Anterior cingulate cortex (tissue), 58 donors: Measurements from ENCODE around the gene ARHGEF10L.
"Not testable (repeated sequence)": the region's sequence is repeated elsewhere in the genome, so short reads cannot be mapped to it uniquely, and the experiment has no call there.

Source experiments
- DNase-seq, 58 donors: peaks; one replicate each; lab custom pipeline; 2025; lab: John Stamatoyannopoulos, UW

The ARHGEF10L gene

GRCh38 chr1:17629046-17629445 is 89.5 kb downstream of the ARHGEF10L start:
- not testable (repeated sequence) for DNase-seq

- no peak for DNase-seq
Measured at GRCh38 chr1:17629460-17629859, 90.0 kb downstream of the ARHGEF10L start.

GRCh38 chr1:17630048-17630830 is 90.7 kb downstream of the ARHGEF10L start:
- DNase-seq = peak in 18 of 58 donors; percentile 5 to 60 (median 19)

GRCh38 chr1:17630986-17631385 is 91.5 kb downstream of the ARHGEF10L start:
- DNase-seq = no peak

- DNase-seq = no peak
Measured at GRCh38 chr1:17631410-17631809, 91.9 kb downstream of the ARHGEF10L start.

GRCh38 chr1:17632106-17632505 is 92.6 kb downstream of the ARHGEF10L start:
- no peak for DNase-seq

- DNase-seq = no peak
Measured at GRCh38 chr1:17632541-17633184, 93.2 kb downstream of the ARHGEF10L start.

- DNase-seq = peak in 1 of 58 donors; percentile 37
Measured at GRCh38 chr1:17633654-17634053, 94.2 kb downstream of the ARHGEF10L start.

- no peak for DNase-seq
Measured at GRCh38 chr1:17635276-17635675, 95.8 kb downstream of the ARHGEF10L start.

- peak in 43 of 58 donors; percentile 8 to 75 (median 34) for DNase-seq
Measured at GRCh38 chr1:17635811-17636210, 96.3 kb downstream of the ARHGEF10L start.

- no peak for DNase-seq
Measured at GRCh38 chr1:17636612-17637011, 97.1 kb downstream of the ARHGEF10L start.

GRCh38 chr1:17637055-17637454 is 97.6 kb downstream of the ARHGEF10L start:
- no peak for DNase-seq

GRCh38 chr1:17639703-17640340 is 100.3 kb downstream of the ARHGEF10L start:
- DNase-seq = no peak

- DNase-seq = no peak
Measured at GRCh38 chr1:17640393-17640792, 100.9 kb downstream of the ARHGEF10L start.

- DNase-seq = no peak
Measured at GRCh38 chr1:17640975-17641374, 101.5 kb downstream of the ARHGEF10L start.

GRCh38 chr1:17642169-17642568 is 102.7 kb downstream of the ARHGEF10L start:
- DNase-seq = no peak

GRCh38 chr1:17642943-17643342 is 103.4 kb downstream of the ARHGEF10L start:
- DNase-seq = no peak

- DNase-seq = no peak
Measured at GRCh38 chr1:17643861-17644703, 104.6 kb downstream of the ARHGEF10L start.

- DNase-seq = no peak
Measured at GRCh38 chr1:17645068-17645911, 105.8 kb downstream of the ARHGEF10L start.
